HG03571 (cell line): ENCODE data around the gene MAGI2.

Experiments
- ATAC-seq: cut with Tn5 transposase; IDR thresholded peaks from one replicate; pipeline ENCODE4 v1.9.1; 2021; ENCODE audit not compliant: unreplicated experiment

MAGI2 gene

DNA sequence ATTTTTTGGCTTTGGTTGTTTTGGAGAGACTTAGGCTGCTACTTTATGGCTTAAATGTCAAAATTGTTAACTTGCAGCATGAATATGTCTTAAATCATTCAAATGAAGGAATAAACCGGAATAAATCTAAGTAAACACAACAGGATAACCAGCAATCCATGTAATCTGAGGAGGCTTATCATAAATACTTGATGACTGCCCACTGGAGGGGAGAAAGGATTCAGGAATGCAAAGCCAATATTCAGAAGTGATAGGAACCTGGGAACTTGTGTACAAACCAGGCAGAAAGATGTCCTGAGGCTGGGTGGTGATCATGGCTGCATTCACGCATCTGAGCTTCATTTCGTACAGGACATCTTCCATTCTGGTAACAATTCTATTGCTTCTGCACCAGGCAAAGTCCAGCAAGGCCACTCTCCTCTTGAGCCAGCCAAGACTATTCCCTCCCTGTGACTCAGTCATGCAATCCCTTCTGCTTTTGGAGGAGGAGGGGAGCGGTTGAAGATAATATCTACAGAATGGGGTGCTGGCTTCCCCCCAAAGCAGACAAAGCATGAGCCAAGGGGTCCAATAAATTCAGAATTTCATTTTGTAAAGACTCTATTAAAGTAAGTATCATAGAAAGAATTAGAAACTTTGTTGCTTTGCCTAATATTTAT is 1280.4 kb downstream of the MAGI2 start:
- no peak for ATAC-seq

DNA sequence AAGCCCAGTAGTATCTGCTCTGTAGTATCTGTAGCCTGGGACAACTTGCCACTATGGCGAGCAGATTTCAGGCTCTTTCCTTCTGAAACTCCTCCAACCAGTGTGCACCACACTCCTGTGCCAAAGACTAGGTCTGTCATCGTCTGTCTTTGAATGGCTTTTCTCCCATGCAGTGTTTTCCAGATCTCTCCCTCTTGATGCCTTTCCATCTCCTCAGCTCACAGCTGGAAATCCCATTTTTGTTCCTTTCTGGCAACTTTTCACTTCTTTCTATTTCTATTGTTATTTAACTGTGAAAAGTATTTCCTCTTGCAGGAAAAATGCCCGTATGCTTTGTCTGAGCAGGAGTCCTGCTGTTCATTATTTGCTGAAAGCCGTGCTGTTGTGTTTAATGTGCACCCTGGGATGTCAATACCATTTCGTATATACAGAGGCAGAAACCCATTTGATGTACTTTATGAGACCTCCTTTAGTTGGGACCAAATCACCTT is 1281.2 kb downstream of the MAGI2 start:
- ATAC-seq: no peak

GRCh38 chr7:78171398-78171797 is 1282.1 kb downstream of the MAGI2 start:
- no peak for ATAC-seq

- ATAC-seq: no peak
Observed at GRCh38 chr7:78170815-78171214, 1282.7 kb downstream of the MAGI2 start.

DNA sequence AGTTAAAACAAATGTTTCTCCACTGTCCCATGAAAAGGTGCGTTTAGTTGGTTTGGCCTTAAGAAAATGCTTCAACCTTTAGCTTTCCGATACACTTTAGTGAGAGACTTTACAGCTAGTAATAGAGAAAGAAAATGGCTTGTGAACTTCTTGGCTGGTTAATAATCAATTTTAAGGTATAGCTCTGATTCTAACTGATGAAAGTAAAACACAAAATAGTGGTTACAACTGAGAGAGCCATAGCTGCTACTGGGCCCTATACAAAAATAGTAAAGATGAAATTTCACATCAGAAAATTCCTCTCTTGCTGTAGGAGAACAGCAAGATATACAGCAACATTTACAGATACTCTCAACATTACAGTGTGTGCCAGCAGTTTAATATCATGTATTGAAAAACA is 1283.5 kb downstream of the MAGI2 start:
- no peak for ATAC-seq

DNA sequence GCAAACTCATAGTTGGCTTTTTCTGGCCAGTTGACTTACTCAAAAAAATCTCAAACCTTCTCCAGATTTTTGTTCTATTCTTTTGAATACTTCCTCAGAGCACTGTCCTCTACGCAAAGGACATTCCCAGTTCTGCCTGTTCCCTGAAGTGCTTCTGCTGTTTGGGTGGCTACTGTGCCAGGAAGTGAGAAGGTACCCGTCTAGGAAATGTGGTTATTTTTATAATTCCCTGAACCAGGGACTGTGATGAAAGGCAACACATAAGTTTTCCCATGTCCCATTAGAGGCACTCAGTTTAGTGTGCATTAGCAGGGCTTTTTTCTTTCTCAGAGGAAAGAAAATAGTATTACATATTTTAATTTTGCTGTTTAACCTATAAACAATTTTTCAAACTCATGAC is 1284.6 kb downstream of the MAGI2 start:
- no peak for ATAC-seq

DNA sequence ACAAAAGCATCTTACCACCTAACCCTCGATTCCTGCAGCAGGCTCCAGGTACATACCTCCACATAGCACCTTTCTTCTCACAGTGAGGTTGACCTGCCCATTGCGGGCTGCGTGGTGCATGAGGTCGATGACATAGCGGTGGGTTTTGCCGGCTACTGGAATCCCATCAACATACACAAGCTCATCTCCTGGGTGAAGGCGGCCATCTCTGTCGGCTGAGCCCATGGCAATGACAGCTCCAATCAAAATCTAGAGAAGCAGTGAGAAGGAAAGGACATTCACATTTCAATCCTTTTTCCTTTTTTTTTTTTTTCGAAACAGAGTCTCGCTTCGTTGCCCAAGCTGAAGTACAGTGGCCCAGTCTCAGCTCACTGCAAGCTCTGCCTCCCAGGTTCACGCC is 1285.6 kb downstream of the MAGI2 start:
- no peak for ATAC-seq

DNA sequence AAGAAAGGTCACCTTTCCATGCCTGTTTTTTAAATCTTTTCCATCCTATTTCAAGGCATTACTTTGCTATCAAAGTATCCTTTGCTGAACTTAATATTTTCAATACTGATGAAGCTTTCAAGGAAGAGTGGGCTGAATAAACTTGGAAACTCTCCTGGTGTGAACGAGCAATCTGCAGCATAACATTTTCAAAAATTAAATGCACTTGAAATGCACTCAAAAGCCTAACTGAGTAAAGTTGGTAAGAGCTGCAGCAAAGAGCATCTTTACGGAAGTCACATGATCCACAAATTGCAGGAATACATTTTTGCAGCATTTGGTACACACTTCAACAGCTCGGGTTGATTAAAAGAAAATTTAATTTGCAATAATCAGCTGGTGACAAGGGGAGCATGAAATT is 1287.6 kb downstream of the MAGI2 start:
- no peak for ATAC-seq

GRCh38 chr7:78165454-78165853 is 1288.0 kb downstream of the MAGI2 start:
- ATAC-seq: no peak

- no peak for ATAC-seq
Observed at GRCh38 chr7:78164459-78164858, 1289.0 kb downstream of the MAGI2 start.

- no peak for ATAC-seq
Observed at GRCh38 chr7:78161781-78162180, 1291.7 kb downstream of the MAGI2 start.

DNA sequence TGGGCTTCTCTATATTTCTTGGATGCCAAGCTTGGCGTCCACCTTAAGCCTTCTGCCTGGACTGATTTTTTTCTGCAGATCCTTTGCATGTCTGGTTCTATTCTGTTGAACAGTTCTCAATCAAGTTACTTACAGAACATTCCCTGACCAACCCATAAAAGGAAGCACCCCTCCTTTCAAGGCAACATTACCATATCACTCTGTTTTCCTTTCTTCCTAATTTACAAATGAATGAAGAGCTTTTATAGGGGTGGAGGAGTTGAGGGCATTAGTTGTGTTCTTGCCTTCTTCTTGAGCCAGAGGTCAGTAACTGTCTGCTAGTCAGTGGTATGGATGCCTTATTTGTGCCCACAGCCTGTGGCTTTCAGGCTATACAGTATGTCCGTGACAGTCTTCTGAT is 1293.9 kb downstream of the MAGI2 start:
- no peak for ATAC-seq

GRCh38 chr7:78153285-78153684 is 1300.2 kb downstream of the MAGI2 start:
- no peak for ATAC-seq

DNA sequence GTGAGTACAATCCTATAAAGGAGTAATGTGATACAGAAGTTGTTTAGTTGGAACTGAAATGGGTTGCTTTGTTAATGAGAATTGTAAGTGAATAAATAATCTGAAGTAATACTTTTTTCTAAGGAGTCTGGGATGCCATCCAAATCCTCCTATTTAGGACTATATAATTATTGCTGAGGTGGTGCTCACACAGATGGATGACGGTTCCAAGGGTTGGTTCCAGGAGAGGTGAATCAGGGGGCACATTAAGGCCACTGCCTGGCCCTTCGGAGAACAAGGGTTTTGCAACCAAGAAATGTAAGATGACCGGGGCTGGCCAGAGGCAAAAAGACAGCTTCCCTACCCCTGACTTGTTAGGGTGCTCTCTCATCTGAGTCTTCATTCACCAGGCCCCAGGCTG is 1302.2 kb downstream of the MAGI2 start:
- no peak for ATAC-seq

DNA sequence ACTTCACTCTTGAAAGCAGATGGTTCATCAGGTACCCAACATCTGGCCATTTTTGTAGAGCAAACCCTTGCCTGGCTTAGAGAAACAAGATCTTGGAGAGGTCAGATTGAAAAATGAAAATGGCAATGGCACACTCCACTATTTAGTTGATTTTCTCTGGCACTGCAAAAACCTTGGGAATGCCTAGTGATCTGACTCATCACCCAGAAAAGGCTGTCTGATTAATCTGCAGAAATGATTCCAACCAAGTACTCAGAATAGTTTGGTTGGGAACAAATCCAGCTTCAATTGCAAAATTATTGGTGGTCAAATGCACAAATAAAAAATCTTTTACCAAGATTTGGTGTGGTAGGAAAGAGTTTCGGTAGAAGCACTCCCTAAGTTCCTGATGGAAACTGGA is 1303.7 kb downstream of the MAGI2 start:
- no peak for ATAC-seq

GRCh38 chr7:78148166-78148894 is 1305.1 kb downstream of the MAGI2 start:
- ATAC-seq: no peak

GRCh38 chr7:78146546-78146945 is 1306.9 kb downstream of the MAGI2 start:
- ATAC-seq: no peak

DNA sequence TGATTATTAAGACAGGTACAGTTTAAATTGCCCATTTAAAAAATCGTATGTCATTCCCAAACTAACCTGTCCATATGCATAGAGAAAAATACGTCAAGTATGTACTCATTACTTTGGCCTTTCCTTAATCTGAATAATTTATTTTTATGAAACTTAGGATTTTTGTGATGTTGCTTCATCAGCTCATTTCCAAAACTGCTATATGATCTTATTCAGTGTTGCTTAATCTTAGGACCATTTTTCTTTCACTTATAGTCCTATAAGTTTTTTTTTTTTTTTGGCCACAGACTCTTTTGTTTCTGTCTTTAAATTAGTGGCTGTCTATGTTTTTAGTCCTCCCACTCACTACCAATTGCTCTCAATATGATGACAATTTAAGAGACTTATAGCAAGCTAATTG is 1309.8 kb downstream of the MAGI2 start:
- ATAC-seq: no peak

- no peak for ATAC-seq
Observed at GRCh38 chr7:78141522-78142281, 1311.8 kb downstream of the MAGI2 start.

GRCh38 chr7:78140109-78140508 is 1313.4 kb downstream of the MAGI2 start:
- no peak for ATAC-seq

DNA sequence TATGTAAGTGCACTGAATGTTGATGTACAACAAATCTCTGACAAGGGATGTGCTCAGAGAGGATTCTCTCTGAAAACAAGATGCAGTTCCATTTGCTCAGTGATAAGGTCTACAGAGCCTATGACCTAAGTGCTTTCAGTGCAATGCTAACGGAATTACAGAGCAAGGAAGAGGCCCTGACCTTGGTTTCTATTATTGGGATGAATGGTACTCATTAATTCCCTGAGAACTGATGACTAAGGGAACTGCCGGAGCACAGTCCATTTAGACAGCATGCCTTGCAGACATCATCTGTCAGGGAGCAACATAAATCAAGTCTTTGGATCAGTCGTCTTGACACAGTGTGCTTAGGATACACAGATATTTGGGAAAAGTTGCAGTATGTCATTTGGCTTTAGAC is 1314.1 kb downstream of the MAGI2 start:
- ATAC-seq: no peak

DNA sequence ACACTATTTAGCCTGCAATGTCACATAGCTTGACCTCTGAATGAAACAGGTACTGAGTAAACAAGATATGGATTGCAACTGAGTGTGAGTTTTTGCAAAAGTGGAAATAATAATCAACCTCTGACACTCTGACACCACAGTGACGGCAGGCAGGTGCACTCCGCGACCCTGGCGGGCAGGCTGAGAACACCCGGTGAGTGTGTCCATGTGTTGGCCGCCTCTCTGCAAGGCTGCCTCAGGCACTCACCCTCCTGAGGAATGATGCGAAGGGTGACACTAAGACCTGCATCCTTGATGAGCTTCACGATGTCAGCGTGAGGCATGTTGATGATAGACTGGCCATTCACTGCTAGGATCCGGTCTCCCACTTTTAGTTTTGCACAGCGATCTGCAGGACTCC is 1318.7 kb downstream of the MAGI2 start:
- no peak for ATAC-seq
